GM18951 (cell line): ENCODE data around the gene PECR.
"Not testable (repeated sequence)": the region's sequence is repeated elsewhere in the genome, so short reads cannot be mapped to it uniquely, and the experiment has no call there.

Experiments
- POLR2A ChIP-seq: IDR thresholded peaks from 4 replicates; pipeline ENCODE4 v1.6.1; 2011; ENCODE audit warnings: mild to moderate bottlenecking; ENCODE audit not compliant: insufficient read length, insufficient read depth; ENCODE audit errors: extremely low read depth
- in situ Hi-C: fragments of 300-500 bp; cut with MboI; formaldehyde crosslinking; loops from one replicate; pipeline ENCODE4 v1.12.0; 2022; ENCODE audit warnings: low sequenced_read_pairs, mixed read lengths, inconsistent platforms; ENCODE audit not compliant: unreplicated experiment

The PECR gene

GRCh38 chr2:216002693-216003092 lies 78.9 kb downstream of the PECR start:
- TF ChIP-seq POLR2A, result no peak
- in situ Hi-C loops, result no loop called here

GRCh38 chr2:216002101-216002678 lies 79.4 kb downstream of the PECR start:
- in situ Hi-C loops, result no loop called here
- TF ChIP-seq POLR2A, result no peak

- in situ Hi-C loops, result no loop called here
- TF ChIP-seq POLR2A, result no peak
These were observed 80.2 kb downstream of the PECR start for GRCh38 chr2:216001216-216002100.

GRCh38 chr2:215998636-215999035 lies 83.0 kb downstream of the PECR start:
- TF ChIP-seq POLR2A, result no peak
- in situ Hi-C loops, result no loop called here

GRCh38 chr2:215997219-215997618 lies 84.4 kb downstream of the PECR start:
- no peak for TF ChIP-seq POLR2A
- in situ Hi-C loops, result no loop called here

GRCh38 chr2:215994911-215995310 lies 86.7 kb downstream of the PECR start:
- TF ChIP-seq POLR2A, result no peak
- in situ Hi-C loops, result no loop called here

GRCh38 chr2:215988556-215989207 lies 92.9 kb downstream of the PECR start:
- in situ Hi-C loops, result not testable (repeated sequence)
